Smooth muscle cell (in vitro differentiated cells): Measurements from ENCODE around the gene FAM149A. TPM values are rescaled to one million over a fixed set of nuclear protein-coding genes. Genes with fewer than 3 reads are reported as not detected.
A peak's percentile ranks its signal among the peaks of the same experiment; 100 is the strongest.

Experiments
- DNase-seq: peaks from one replicate; lab custom pipeline; 2025; ENCODE audit not compliant: unreplicated experiment; lab: John Stamatoyannopoulos, UW
- H2AFZ ChIP-seq: fragments of 200-600 bp; sonication (generic); 2 replicates; pipeline ENCODE4 v1.6.0; 2016; ENCODE audit warnings: antibody characterized with exemption, low read depth, mild to moderate bottlenecking
- H3F3A ChIP-seq: fragments of 200-600 bp; sonication (generic); 2 replicates; pipeline ENCODE4 v1.6.0; 2017; ENCODE audit warnings: antibody characterized with exemption, low read depth
- H3K27ac ChIP-seq: fragments of 200-600 bp; sonication (generic); 2 replicates; pipeline ENCODE4 v1.5.1; 2016; ENCODE audit warnings: low read depth, mild to moderate bottlenecking
- H3K27me3 ChIP-seq: fragments of 200-600 bp; sonication (generic); 2 replicates; pipeline ENCODE4 v1.6.1; 2016; ENCODE audit warnings: low read depth, mild to moderate bottlenecking
- H3K36me3 ChIP-seq: fragments of 200-600 bp; sonication (generic); 2 replicates; pipeline ENCODE4 v1.5.1; 2016; ENCODE audit warnings: low read depth
- H3K4me1 ChIP-seq: fragments of 200-600 bp; sonication (generic); 2 replicates; pipeline ENCODE4 v1.5.1; 2016; ENCODE audit warnings: low read depth
- H3K4me2 ChIP-seq: fragments of 200-600 bp; sonication (generic); 2 replicates; pipeline ENCODE4 v1.6.0; 2016; ENCODE audit warnings: mild to moderate bottlenecking
- H3K4me3 ChIP-seq: fragments of 200-600 bp; sonication (generic); 2 replicates; pipeline ENCODE4 v1.5.1; 2016; ENCODE audit warnings: mild to moderate bottlenecking
- H3K79me2 ChIP-seq: fragments of 200-600 bp; sonication (generic); 2 replicates; pipeline ENCODE4 v1.6.0; 2016; ENCODE audit warnings: low read depth, mild to moderate bottlenecking
- H3K9ac ChIP-seq: fragments of 200-600 bp; sonication (generic); 2 replicates; pipeline ENCODE4 v1.6.0; 2016; ENCODE audit warnings: low read depth
- H3K9me3 ChIP-seq: fragments of 200-600 bp; sonication (generic); replicated peaks from 2 replicates; pipeline ENCODE4 v1.5.1; 2016; ENCODE audit warnings: low read depth
- H4K20me1 ChIP-seq: fragments of 200-600 bp; sonication (generic); 2 replicates; pipeline ENCODE4 v1.6.0; 2016; ENCODE audit warnings: low read depth
- CTCF ChIP-seq: fragments of 200-600 bp; sonication (generic); IDR thresholded peaks from 2 replicates; pipeline ENCODE4 v1.5.1; 2017; ENCODE audit warnings: borderline replicate concordance, mild to moderate bottlenecking, antibody characterized with exemption; ENCODE audit not compliant: insufficient read depth, poor library complexity, severe bottlenecking
- WGBS: methylation state at CpG from one replicate; pipeline ENCODE4 v1.1.7; 2016; ENCODE audit warnings: low lambda C conversion rate; 5-methylcytosine and 5-hydroxymethylcytosine counted together
- polyA plus RNA-seq: library from polyadenylated mRNA; unstranded; fragments of >200 nt; fragmentation: Nextera tagmentation; extraction: Ambion mirVana; gene quantifications from 2 replicates; pipeline ENCODE4 v1.2.1, GENCODE V29; 2016
- total RNA-seq: library from RNA; depleted of rRNA; stranded (reverse); fragments of >200 nt; gene quantifications from 2 replicates; pipeline ENCODE4 v1.2.3, GENCODE V29; 2014

FAM149A gene
- total and polyA plus RNA-seq, 2 experiments from 2014 or later = 0.55 to 5.8 TPM

- Histone ChIP-seq H3K4me1 (no peaks in the 10 kb centered on the region), H3K9me3 (no peaks in the 10 kb centered on the region), H3K36me3 (no peaks in the 10 kb centered on the region), H3K9ac (peak overlapping the region; percentile 29), H3K27me3 (peaks cover 4% of the 10 kb centered on the region), H3F3A (peaks cover 7% of the 10 kb centered on the region), H3K4me2 (peak overlapping the region; percentile 86), H3K27ac (no peak overlapping the region), H2AFZ (peak overlapping the region; percentile 84), H3K79me2 (no peaks in the 10 kb centered on the region), H4K20me1 (no peaks in the 10 kb centered on the region), H3K4me3 (peak overlapping the region; percentile 58)
- DNase-seq = peak; percentile 45
- WGBS = under 1% methylated on average over 37 of the region's 54 CpGs
- no peak for TF ChIP-seq CTCF
Observed at GRCh38 chr4:186144946-186145569, 40.6 kb downstream of the FAM149A start.

- no peaks in the 10 kb centered on the region for H3K79me2 ChIP-seq
- 83% methylated on average over 9 of the region's 9 CpGs for WGBS
- no peaks in the 10 kb centered on the region for H3K36me3 ChIP-seq
- no peak overlapping the region for H3K27ac ChIP-seq
- H3K9ac ChIP-seq = no peak overlapping the region
- peaks cover 7% of the 10 kb centered on the region for H3F3A ChIP-seq
- no peaks in the 10 kb centered on the region for H4K20me1 ChIP-seq
- H2AFZ ChIP-seq = no peak overlapping the region
- H3K4me2 ChIP-seq = no peak overlapping the region
- no peak for DNase-seq
- TF ChIP-seq CTCF = no peak
- peaks cover 4% of the 10 kb centered on the region for H3K27me3 ChIP-seq
- no peaks in the 10 kb centered on the region for H3K4me1 ChIP-seq
- no peaks in the 10 kb centered on the region for H3K9me3 ChIP-seq
- no peak overlapping the region for H3K4me3 ChIP-seq
Observed at GRCh38 chr4:186146458-186146857, 42.0 kb downstream of the FAM149A start.

GRCh38 chr4:186148336-186148975 is 44.0 kb downstream of the FAM149A start:
- Histone ChIP-seq H2AFZ (no peak overlapping the region), H3K36me3 (no peaks in the 10 kb centered on the region), H3F3A (peaks cover 7% of the 10 kb centered on the region), H3K9ac (no peak overlapping the region), H3K4me3 (no peak overlapping the region), H3K79me2 (no peaks in the 10 kb centered on the region), H4K20me1 (no peaks in the 10 kb centered on the region), H3K27me3 (peaks cover 4% of the 10 kb centered on the region), H3K4me2 (no peak overlapping the region), H3K4me1 (no peaks in the 10 kb centered on the region), H3K27ac (no peak overlapping the region), H3K9me3 (no peaks in the 10 kb centered on the region)
- no peak for TF ChIP-seq CTCF
- WGBS = 100% methylated on average over 1 of the region's 1 CpG
- no peak for DNase-seq
